Astrocyte of the cerebellum (primary cell): ENCODE measurements around the gene APOL6.
A peak's percentile ranks its signal among the peaks of the same experiment; 100 is the strongest.
"Not testable (repeated sequence)": the region's sequence is repeated elsewhere in the genome, so short reads cannot be mapped to it uniquely, and the experiment has no call there.

Experiments used
- DNase-seq: peaks from one replicate; pipeline ENCODE4 v3.0.0-alpha.2; 2011; ENCODE audit warnings: low read depth
- H3K4me3 ChIP-seq: 2 replicates; pipeline ENCODE4 v1.5.1; 2011; ENCODE audit warnings: mild to moderate bottlenecking, low read depth, low read length, moderate library complexity
- in situ Hi-C: cut with HindIII; loops from 2 replicates; pipeline ENCODE4 v1.10.0; 2017; ENCODE audit warnings: low sequenced_read_pairs
- TF ChIP-seq, protein P1 (sequence below): IDR thresholded peaks from 2 replicates; pipeline ENCODE4 v1.5.1; 2012; ENCODE audit warnings: low read length, low read depth, moderate library complexity, mild to moderate bottlenecking; ENCODE audit errors: missing control alignments

The APOL6 gene

DNA sequence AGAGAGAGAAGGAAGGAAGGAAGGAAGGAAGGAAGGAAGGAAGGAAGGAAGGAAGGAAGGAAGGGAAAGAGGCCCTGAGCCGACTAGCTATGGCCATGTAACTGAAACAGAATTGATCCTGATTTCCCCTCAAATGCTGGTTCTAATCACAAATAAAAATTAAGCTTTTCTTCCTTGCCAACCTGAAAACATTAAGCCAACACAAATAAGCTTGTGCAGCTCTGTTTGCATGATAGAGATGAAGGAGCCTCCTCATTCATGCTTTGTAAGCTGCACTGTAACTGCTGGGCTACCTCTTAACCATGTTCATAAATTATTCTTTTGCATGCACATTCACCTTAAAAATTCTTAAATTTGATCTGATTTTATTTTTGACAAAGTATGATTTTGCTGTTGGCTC lies 41.8 kb downstream of the APOL6 start:
- TF ChIP-seq, protein P1, sequence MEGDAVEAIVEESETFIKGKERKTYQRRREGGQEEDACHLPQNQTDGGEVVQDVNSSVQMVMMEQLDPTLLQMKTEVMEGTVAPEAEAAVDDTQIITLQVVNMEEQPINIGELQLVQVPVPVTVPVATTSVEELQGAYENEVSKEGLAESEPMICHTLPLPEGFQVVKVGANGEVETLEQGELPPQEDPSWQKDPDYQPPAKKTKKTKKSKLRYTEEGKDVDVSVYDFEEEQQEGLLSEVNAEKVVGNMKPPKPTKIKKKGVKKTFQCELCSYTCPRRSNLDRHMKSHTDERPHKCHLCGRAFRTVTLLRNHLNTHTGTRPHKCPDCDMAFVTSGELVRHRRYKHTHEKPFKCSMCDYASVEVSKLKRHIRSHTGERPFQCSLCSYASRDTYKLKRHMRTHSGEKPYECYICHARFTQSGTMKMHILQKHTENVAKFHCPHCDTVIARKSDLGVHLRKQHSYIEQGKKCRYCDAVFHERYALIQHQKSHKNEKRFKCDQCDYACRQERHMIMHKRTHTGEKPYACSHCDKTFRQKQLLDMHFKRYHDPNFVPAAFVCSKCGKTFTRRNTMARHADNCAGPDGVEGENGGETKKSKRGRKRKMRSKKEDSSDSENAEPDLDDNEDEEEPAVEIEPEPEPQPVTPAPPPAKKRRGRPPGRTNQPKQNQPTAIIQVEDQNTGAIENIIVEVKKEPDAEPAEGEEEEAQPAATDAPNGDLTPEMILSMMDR, result no peak
- no peak for DNase-seq
- no peak overlapping the region for H3K4me3 ChIP-seq
- in situ Hi-C loops, result no loop called here

DNA sequence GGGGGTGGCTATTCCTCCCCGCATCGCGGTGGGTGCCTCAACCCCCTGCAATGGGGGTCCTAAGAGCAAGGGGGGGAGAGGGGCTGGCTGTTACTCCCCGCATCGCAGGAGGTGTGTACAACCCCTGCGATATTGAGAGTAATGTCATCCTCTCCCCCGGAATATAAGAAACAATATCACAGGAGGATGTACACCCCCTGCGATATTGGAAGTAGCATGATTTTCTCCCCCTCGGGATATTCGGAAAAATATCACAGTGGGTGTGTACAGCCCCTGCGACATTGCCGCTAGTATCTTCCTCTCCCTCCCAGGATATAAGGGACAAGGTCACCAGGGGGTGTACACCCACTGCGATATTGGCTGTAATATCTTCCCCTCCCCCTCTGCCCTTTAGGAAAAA lies 47.0 kb downstream of the APOL6 start:
- no peak for DNase-seq
- TF ChIP-seq, protein P1, result no peak
- in situ Hi-C loops, result no loop called here
- no peak overlapping the region for H3K4me3 ChIP-seq

DNA sequence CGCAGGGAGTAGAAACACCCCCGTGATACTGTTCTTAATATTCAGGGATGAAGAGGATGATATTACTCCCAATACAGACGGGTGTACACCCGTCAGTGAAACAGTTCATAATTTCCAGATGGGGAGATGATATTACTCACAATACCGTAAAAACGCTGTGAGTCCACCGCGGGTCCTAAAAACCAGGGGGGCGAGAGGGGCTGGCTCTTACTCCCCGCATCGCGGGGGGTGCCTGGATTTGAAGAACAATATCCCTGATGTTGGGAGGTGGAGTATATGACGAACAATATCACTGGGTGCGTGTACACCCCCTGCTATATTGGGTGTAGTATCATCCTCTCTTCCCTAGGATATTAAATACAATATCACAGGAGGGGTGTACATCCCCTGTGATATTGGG lies 48.9 kb downstream of the APOL6 start:
- H3K4me3 ChIP-seq, result no peak overlapping the region
- TF ChIP-seq, protein P1, result no peak
- in situ Hi-C loops, result no loop called here
- no peak for DNase-seq

DNA sequence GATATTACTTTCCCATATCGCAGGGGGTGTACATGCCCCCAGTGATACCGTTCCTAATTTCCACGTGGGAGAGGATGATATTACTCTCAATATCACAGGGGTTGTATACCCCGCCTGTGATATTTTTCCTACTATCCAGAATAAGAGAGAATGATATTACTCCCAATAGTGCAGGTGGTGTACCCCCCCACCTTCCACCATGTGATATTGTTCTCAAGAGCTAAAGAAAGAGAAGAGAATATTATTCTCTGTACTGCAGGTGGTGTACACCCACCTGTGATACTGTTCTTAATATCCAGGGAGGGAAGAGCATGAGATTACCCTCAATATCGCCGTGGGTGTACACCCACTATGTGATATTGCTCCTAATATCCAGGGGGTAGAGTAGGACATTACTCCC lies 51.6 kb downstream of the APOL6 start:
- DNase-seq, H3K4me3 ChIP-seq, in situ Hi-C loops: not testable (repeated sequence)

DNA sequence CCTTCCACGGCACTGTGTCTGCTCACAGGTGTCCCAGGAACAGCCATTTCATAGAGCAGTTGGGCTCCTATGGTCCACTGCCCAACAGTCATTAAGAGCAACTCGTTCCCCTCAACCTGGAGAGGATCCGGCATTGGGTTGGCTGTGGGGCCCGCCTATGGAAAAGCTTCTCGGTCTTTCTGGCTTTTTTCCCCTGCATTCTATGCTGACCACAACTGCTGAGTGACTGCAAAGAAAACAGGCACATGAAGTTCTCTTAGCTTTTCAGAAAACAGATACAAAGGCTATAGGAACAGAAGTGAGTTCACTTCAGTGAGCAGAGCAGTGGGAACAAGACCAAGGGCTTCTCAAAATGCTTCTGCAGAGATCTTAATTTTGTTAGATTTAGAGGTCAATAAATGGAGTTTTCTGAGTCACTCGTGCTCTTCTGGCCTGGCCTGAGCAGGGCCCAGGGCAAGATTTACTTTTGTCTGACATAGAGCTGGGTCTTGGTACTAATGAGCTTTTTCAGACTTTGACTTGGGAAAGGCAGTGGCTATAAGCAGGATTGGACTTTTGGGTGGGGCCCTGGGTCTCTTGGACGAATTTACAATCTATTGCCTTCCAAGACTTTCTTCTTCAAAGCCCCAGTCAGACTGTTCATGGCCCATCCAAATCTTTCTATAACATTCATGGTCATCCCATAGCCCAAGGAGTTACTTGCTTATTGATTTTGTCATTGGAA lies 55.8 kb downstream of the APOL6 start:
- peak; percentile 41 for DNase-seq
- in situ Hi-C loops, result no loop called here
- TF ChIP-seq, protein P1, result no peak
- H3K4me3 ChIP-seq, result no peak overlapping the region

DNA sequence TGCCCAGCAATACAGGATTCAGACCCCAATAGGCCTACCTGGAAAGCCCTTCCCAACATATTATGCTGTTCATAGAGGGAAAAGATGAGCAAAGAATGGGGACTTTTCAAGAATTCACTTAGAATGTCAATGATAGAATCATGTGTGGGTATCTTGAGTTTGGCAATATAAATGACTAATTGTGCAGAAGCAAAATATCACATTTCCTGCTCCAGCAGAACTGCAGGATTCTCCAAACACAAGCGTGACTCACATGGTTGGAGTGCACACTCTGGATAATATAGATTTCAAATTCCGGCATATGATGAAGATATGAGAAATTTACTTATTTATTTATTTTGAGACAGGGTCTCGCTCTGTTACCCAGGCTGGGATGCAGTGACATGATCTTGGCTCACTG lies 56.9 kb downstream of the APOL6 start:
- peak; percentile 39 for DNase-seq
- H3K4me3 ChIP-seq, result no peak overlapping the region
- TF ChIP-seq, protein P1, result no peak
- in situ Hi-C loops, result no loop called here

DNA sequence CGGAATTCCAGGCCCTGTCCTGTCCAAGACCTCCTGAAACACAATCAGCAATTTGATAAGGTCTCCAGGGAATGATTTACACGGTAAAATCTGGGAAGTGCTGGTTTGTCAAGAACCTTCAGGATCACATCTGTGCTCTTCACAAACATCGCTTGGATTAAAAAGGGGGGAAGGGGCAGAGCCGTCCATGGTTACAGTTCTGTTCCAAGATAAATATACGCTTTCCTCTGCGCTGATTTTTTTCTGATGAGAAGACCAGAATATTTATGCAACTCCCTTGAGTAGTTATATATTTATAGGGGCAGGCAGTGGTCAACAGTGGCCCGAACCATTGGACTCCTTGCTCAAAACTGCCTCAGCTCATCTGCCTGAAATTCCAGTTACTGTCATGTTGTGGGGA lies 60.2 kb downstream of the APOL6 start:
- no peak overlapping the region for H3K4me3 ChIP-seq
- in situ Hi-C loops, result no loop called here
- DNase-seq, result no peak
- TF ChIP-seq, protein P1, result no peak
